ENCODE data around the gene PRR23A.

The PRR23A gene

DNA sequence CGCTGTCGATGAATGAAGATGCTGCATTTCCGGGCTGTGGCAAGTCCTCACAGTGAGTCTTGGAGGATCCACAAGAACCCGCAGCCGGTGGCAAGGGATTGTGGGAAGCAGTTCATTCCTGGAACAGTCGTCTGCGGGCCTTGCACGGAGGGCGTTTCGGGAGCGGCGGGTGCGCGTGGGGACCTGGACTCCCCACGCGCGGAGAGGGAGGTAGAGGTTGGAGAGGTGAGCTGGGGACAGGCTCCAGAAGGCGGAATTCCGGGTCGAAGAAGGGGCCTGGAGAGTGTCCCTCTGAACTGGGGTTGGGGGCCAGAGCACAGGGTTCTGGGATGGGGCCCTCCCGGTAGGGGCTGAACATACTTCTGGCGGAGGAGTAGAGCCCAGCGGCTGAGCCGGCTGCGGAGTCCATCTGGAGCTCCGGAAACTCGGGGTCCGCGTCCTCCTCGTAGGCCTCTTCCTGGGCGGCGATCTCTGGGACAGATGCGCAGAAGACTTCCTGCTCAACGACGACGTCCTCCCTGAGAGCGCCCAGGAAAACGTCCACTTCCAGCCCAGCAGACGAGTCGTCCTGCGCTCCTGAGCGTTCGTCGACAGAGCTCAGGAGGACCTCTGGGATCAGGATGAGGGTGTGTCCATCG, 593 bp downstream of the PRR23A start:
- no peak overlapping the region for H3K4me3 ChIP-seq (ENCODE audit: low read depth, low read length)
- no peak for TF ChIP-seq POLR2A (IDR thresholded peaks at IDR 0.05; ENCODE audit: extremely low read depth, insufficient read length)
- no peak for TF ChIP-seq MYC (IDR thresholded peaks at IDR 0.05; ENCODE audit: low read depth, low read length)
- TF ChIP-seq, protein P1, sequence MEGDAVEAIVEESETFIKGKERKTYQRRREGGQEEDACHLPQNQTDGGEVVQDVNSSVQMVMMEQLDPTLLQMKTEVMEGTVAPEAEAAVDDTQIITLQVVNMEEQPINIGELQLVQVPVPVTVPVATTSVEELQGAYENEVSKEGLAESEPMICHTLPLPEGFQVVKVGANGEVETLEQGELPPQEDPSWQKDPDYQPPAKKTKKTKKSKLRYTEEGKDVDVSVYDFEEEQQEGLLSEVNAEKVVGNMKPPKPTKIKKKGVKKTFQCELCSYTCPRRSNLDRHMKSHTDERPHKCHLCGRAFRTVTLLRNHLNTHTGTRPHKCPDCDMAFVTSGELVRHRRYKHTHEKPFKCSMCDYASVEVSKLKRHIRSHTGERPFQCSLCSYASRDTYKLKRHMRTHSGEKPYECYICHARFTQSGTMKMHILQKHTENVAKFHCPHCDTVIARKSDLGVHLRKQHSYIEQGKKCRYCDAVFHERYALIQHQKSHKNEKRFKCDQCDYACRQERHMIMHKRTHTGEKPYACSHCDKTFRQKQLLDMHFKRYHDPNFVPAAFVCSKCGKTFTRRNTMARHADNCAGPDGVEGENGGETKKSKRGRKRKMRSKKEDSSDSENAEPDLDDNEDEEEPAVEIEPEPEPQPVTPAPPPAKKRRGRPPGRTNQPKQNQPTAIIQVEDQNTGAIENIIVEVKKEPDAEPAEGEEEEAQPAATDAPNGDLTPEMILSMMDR (IDR thresholded peaks at IDR 0.05; ENCODE audit: low read depth, low read length), result no peak
- TF ChIP-seq, protein P2, sequence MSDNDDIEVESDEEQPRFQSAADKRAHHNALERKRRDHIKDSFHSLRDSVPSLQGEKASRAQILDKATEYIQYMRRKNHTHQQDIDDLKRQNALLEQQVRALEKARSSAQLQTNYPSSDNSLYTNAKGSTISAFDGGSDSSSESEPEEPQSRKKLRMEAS (IDR thresholded peaks at IDR 0.05; ENCODE audit: low read depth, low read length), result no peak
- DNase-seq (ENCODE audit: low read depth), result no peak

DNA sequence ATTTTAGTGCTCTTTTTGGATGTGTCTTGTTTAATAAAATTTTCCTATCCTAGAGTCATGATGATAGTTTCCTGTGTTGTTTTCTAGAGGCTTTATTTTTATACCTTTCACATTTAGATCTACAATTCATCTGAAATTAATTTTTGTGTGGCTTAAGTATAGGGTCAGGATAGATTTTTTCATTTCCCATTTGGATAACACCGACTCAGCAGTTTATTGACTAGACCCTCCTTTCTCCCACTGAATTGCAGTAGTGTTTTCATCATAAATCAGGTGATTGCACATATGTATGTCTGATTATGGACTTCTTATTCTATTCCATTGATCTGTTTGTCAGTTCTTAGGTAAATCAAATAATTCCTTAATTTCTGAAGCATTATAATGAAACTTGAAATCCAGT, 10.4 kb downstream of the PRR23A start:
- H3K4me3 ChIP-seq (ENCODE audit: low read depth, low read length), result no peak overlapping the region
- TF ChIP-seq, protein P1 (IDR thresholded peaks at IDR 0.05; ENCODE audit: low read depth, low read length), result no peak
- TF ChIP-seq, protein P2 (IDR thresholded peaks at IDR 0.05; ENCODE audit: low read depth, low read length), result no peak
- TF ChIP-seq MYC (IDR thresholded peaks at IDR 0.05; ENCODE audit: low read depth, low read length) (no peak), POLR2A (IDR thresholded peaks at IDR 0.05; ENCODE audit: extremely low read depth, insufficient read length) (no peak)
- no peak for DNase-seq (ENCODE audit: low read depth)

DNA sequence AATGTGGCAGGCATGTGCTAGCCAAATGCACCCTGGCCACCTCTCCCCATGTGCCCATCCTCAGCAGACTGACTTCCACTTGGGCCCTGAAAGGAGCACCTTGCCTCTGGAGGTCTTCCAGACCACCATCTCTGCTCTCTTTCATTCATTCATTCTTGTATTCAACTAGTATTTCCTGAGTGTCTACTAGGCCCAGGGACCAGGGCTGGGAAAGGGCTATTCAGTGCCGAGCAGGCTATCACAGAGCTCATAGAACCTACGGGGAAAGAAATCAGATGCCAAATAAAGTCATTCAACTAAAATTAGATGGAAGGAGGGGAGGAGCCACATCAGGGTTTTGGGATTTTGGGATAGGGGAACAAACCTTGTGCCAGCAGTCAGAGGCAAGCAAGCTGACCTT, 18.9 kb downstream of the PRR23A start:
- H3K4me3 ChIP-seq (ENCODE audit: low read depth, low read length), result no peak overlapping the region
- TF ChIP-seq POLR2A (IDR thresholded peaks at IDR 0.05; ENCODE audit: extremely low read depth, insufficient read length) (no peak), MYC (IDR thresholded peaks at IDR 0.05; ENCODE audit: low read depth, low read length) (no peak)
- TF ChIP-seq, protein P1 (IDR thresholded peaks at IDR 0.05; ENCODE audit: low read depth, low read length), result no peak
- TF ChIP-seq, protein P2 (IDR thresholded peaks at IDR 0.05; ENCODE audit: low read depth, low read length), result no peak
- DNase-seq (ENCODE audit: low read depth), result no peak

GRCh38 chr3:138985932-138986331, 20.1 kb downstream of the PRR23A start:
- TF ChIP-seq MYC (IDR thresholded peaks at IDR 0.05; ENCODE audit: low read depth, low read length) (no peak), POLR2A (IDR thresholded peaks at IDR 0.05; ENCODE audit: extremely low read depth, insufficient read length) (no peak)
- TF ChIP-seq, protein P1 (IDR thresholded peaks at IDR 0.05; ENCODE audit: low read depth, low read length), result no peak
- TF ChIP-seq, protein P2 (IDR thresholded peaks at IDR 0.05; ENCODE audit: low read depth, low read length), result no peak
- DNase-seq (ENCODE audit: low read depth), result no peak
- no peak overlapping the region for H3K4me3 ChIP-seq (ENCODE audit: low read depth, low read length)

- no peak overlapping the region for H3K4me3 ChIP-seq (ENCODE audit: low read depth, low read length)
- no peak for TF ChIP-seq MYC (IDR thresholded peaks at IDR 0.05; ENCODE audit: low read depth, low read length)
- DNase-seq (ENCODE audit: low read depth), result no peak
Measured at GRCh38 chr3:138984816-138985215, 21.3 kb downstream of the PRR23A start.

DNA sequence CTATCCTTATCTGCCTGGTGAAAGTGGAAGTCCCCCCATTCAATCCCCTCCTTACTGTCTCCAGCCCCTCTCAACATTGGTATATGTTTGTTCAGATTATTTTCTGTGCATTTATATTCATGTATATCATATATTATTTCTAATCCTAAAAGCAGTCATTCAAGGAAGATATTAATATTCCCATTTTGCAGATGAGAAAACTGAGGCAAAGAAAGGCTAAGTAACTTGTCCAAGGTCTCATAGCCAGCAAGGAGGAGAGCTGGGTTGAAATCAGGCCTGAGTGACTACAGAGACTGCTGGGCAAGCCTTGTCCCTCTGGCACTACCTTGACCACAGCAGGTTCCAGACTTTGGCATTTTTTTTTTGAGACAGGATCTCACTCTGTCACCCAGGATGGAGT, 30.0 kb downstream of the PRR23A start:
- H3K4me3 ChIP-seq (ENCODE audit: low read depth, low read length), result no peak overlapping the region
- no peak for DNase-seq (ENCODE audit: low read depth)

More for the DNA sequence above, 30.0 kb downstream of the PRR23A start:
- TF ChIP-seq, protein P2 (IDR thresholded peaks at IDR 0.05; ENCODE audit: low read depth, low read length), result no peak
- TF ChIP-seq, protein P1 (IDR thresholded peaks at IDR 0.05; ENCODE audit: low read depth, low read length), result no peak
- TF ChIP-seq MYC (IDR thresholded peaks at IDR 0.05; ENCODE audit: low read depth, low read length) (no peak), POLR2A (IDR thresholded peaks at IDR 0.05; ENCODE audit: extremely low read depth, insufficient read length) (no peak)
